GM10266 (cell line): ENCODE measurements around the gene SLC38A10.

Experiments used
- DNase-seq: peaks from one replicate; pipeline ENCODE4 v3.0.0; 2012; ENCODE audit errors: extremely low spot score
- TF ChIP-seq, protein P1 (sequence below): IDR thresholded peaks from 2 replicates; pipeline ENCODE4 v1.5.1; 2012; ENCODE audit warnings: mild to moderate bottlenecking, low read depth; ENCODE audit not compliant: control insufficient read depth, insufficient read depth; ENCODE audit errors: missing control alignments

SLC38A10 gene

DNA sequence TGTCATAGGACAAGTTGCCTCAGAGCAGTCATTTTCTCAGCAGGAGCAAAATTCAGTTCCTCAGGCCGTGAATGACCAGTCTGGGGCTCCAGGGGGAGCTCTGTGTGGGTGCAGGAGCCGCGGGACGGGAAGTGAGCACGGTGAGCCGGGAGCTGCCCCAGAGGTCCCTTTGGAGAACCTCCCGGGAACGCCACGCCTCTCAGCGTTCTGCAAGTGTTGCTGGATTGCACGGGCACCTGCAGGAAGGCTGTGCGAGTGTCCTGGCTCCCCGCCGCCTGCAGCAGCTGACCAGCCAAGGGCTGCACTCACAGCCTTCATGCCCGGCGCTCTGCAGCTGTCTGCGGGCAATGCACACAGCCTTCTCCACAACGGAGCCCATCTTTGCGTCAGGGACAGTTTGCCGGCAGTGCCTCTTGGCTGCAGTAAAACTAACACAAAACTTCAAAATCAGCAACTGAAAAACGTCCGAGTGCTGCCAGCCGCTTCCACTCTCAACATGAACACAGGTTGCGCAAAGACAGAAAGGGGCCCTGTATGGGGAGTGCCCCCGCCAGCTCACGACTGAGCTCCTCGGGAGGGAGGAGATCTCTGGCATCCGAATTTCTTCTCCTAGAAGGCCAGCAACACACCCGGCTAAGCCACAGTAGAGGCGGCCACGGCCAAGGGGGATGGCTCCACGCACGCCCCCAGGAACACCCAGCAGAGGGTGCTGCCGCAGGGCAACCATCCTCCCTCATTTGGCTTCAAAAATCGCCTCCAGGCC lies 40.0 kb downstream of the SLC38A10 start:
- TF ChIP-seq, protein P1, sequence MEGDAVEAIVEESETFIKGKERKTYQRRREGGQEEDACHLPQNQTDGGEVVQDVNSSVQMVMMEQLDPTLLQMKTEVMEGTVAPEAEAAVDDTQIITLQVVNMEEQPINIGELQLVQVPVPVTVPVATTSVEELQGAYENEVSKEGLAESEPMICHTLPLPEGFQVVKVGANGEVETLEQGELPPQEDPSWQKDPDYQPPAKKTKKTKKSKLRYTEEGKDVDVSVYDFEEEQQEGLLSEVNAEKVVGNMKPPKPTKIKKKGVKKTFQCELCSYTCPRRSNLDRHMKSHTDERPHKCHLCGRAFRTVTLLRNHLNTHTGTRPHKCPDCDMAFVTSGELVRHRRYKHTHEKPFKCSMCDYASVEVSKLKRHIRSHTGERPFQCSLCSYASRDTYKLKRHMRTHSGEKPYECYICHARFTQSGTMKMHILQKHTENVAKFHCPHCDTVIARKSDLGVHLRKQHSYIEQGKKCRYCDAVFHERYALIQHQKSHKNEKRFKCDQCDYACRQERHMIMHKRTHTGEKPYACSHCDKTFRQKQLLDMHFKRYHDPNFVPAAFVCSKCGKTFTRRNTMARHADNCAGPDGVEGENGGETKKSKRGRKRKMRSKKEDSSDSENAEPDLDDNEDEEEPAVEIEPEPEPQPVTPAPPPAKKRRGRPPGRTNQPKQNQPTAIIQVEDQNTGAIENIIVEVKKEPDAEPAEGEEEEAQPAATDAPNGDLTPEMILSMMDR: no peak
- DNase-seq: no peak

DNA sequence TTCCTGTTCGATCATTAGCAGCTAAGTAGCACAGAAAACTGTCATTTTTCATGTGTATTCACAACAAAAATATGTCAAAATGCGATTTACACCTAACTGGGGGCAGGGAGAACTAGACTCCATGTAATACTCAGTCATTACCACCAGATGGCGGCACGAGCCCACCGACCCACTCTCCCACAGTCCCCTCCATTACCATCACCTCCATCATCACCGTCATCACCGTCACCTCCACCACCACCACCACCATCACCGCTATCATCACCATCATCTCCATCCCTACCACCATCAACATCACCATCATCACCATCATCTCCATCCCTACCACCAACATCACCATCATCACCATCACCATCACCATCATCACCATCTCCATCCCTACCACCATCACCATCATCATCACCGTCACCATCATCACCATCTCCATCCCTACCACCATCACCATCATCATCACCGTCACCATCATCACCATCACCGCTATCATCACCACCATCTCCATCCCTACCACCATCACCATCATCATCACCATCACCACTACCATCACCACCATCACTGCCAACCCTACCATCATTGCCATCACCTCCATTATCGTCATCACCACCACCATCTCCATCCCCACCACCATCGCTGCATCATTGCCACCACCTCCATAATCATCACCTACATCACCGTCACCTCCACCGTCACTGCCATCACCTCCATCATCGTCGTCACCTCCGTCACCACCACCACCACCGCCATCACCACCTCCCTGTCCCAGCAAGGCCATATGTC lies 41.6 kb downstream of the SLC38A10 start:
- TF ChIP-seq, protein P1: peak; percentile 79
- DNase-seq: peak; percentile 82

DNA sequence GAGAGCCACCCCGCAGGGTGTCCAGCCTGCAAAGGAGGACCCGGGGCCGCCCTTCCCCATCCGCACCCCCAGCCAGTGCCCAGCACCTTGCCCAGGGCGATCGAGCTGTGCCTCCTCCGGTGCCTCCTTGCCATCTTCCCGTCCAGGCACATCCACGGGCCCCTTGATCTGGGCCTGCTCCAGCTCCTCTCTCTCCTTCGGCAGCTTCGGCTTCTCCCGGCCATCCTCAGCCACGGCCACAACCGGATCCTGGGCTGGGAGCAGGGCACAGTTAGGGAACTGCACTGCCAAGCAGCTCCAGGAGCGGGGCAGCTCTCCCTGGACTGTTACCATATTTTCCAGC lies 42.1 kb downstream of the SLC38A10 start:
- no peak for DNase-seq
- TF ChIP-seq, protein P1: no peak

DNA sequence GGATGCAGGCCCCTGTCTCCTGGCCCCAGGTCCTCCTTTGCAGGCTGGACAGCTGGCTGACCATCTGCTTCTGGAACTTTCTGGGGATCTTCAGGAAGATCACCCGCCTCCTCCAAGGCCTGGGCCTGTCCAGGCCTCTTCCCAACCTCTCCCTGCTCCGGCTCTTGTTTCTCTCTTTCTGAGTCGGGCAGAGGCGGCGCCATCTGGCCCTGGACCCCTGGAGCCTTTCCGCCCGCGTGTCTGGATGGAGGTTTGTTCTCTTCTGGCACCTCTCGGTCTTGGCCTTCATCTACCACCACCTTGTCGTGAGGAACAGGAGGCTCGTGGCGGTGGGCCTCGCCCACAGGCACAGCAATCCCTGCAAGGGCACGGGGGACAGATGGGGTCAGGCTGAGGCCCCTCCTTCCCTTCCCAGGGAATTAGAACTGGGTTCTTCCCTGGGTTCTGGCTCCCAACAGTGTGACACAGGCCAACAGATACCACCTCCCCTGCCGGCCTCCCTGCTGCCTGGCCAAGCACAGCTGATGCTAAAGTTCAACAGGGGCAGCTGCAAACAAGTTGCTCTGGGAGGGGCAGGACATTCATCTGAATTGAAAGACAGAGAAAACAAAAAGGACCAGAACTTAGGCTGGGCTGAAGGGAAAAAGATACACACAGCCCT lies 42.7 kb downstream of the SLC38A10 start:
- TF ChIP-seq, protein P1: no peak
- DNase-seq: no peak

DNA sequence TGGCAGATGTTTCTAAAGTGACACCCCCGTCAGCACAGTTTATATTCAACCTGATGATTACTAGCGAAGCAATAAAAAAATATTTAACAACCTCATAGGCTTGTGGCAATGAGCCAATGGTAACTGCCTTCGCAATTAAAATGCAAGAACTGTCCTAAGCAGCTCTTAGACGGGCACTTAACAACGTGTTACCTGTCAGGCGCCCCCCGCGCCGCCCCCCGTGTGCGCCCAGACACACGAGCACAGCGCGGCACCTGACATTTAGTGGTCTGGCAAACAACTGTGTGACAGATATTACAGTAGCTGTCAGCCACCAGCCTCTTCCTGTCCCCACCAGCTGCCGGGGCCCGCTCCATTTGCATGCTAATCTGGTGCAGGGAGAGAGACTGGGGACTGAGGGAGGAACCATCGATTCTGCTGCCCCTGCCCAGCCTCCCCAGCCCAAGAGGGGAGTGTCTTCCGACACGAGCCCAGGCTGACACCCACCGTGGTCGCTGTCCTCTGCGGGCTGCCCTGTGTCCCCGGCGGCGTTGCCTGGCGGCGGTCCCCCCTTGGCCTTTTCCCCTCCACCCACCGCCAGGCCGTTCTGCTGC lies 43.3 kb downstream of the SLC38A10 start:
- no peak for DNase-seq
- TF ChIP-seq, protein P1: no peak

DNA sequence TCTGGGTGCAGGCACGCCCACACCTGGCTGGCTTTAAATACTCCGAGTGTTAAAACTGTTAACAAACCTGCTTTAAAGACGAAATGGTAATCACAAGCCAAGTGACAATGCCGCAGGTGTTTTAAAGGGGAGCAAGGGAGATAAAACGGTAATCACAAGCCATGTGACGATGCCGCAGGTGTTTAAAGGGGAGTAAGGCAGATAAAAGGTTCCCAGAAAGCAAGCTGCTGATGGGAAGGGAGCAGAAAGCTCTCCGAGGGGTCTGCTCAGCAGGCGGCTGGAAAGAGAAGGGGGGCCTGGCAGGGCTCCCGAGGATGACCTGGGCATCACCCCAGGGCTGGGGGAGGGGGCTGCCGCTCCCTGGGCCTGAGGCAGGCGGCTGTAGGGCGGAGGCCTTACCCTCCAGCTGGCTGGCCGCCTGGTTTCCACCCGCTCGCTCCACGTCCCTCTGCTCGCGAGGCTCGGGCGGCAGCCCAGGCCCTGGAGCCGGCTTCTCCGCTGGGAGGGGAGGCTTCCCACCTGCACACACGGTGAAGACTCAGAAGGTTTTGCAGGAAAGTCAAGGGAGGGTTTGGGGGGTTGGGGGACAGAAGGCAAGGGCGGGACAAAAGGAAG lies 43.9 kb downstream of the SLC38A10 start:
- TF ChIP-seq, protein P1: no peak
- no peak for DNase-seq
